ENCODE data around the gene UBQLN2. TPM values are rescaled to one million over a fixed set of nuclear protein-coding genes. Genes with fewer than 3 reads are reported as not detected.
A peak's percentile ranks its signal among the peaks of the same experiment; 100 is the strongest.

The UBQLN2 gene
- total RNA-seq, 1 experiment from 2014 or later: 38.2 TPM

DNA sequence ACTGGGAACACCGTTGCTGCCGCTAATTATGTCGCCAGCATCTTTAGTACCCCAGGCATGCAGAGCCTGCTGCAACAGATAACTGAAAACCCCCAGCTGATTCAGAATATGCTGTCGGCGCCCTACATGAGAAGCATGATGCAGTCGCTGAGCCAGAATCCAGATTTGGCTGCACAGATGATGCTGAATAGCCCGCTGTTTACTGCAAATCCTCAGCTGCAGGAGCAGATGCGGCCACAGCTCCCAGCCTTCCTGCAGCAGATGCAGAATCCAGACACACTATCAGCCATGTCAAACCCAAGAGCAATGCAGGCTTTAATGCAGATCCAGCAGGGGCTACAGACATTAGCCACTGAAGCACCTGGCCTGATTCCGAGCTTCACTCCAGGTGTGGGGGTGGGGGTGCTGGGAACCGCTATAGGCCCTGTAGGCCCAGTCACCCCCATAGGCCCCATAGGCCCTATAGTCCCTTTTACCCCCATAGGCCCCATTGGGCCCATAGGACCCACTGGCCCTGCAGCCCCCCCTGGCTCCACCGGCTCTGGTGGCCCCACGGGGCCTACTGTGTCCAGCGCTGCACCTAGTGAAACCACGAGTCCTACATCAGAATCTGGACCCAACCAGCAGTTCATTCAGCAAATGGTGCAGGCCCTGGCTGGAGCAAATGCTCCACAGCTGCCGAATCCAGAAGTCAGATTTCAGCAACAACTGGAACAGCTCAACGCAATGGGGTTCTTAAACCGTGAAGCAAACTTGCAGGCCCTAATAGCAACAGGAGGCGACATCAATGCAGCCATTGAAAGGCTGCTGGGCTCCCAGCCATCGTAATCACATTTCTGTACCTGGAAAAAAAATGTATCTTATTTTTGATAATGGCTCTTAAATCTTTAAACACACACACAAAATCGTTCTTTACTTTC lies 1.8 kb downstream of the UBQLN2 start:
- no peak for DNase-seq
- Mint-ChIP-seq H3K27me3 (ENCODE audit: unreplicated experiment) (no peaks in the 10 kb centered on the region), H3K36me3 (ENCODE audit: insufficient read depth, unreplicated experiment) (peaks cover 47% of the 10 kb centered on the region), H3K4me3 (ENCODE audit: low read depth, unreplicated experiment) (peak overlapping the region; percentile 67), H3K9me3 (ENCODE audit: low read depth, unreplicated experiment) (no peaks in the 10 kb centered on the region), H3K27ac (ENCODE audit: unreplicated experiment) (peak overlapping the region; percentile 53), H3K4me1 (ENCODE audit: low read depth, unreplicated experiment) (peaks cover 6% of the 10 kb centered on the region)
- intact Hi-C loops (cut with micrococcal nuclease; ENCODE audit: unreplicated experiment): loop anchor here (5.0 kb wide), 1 partner anchor 162 kb away; the partner anchor contains the start of gene NBDY
- CTCF ChIA-PET: no interaction called here
- TF ChIP-seq, protein P1, sequence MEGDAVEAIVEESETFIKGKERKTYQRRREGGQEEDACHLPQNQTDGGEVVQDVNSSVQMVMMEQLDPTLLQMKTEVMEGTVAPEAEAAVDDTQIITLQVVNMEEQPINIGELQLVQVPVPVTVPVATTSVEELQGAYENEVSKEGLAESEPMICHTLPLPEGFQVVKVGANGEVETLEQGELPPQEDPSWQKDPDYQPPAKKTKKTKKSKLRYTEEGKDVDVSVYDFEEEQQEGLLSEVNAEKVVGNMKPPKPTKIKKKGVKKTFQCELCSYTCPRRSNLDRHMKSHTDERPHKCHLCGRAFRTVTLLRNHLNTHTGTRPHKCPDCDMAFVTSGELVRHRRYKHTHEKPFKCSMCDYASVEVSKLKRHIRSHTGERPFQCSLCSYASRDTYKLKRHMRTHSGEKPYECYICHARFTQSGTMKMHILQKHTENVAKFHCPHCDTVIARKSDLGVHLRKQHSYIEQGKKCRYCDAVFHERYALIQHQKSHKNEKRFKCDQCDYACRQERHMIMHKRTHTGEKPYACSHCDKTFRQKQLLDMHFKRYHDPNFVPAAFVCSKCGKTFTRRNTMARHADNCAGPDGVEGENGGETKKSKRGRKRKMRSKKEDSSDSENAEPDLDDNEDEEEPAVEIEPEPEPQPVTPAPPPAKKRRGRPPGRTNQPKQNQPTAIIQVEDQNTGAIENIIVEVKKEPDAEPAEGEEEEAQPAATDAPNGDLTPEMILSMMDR (IDR thresholded peaks at IDR 0.05; ENCODE audit: unreplicated experiment): no peak
- no TSS peak for BruUV-seq (replicated peaks)

GRCh38 chrX:56569378-56570057 lies 6.1 kb downstream of the UBQLN2 start:
- DNase-seq: no peak
- CTCF ChIA-PET: no interaction called here
- Mint-ChIP-seq H3K4me3 (ENCODE audit: low read depth, unreplicated experiment) (no peak overlapping the region), H3K27me3 (ENCODE audit: unreplicated experiment) (no peaks in the 10 kb centered on the region), H3K27ac (ENCODE audit: unreplicated experiment) (no peak overlapping the region), H3K4me1 (ENCODE audit: low read depth, unreplicated experiment) (peaks cover 6% of the 10 kb centered on the region), H3K9me3 (ENCODE audit: low read depth, unreplicated experiment) (no peaks in the 10 kb centered on the region), H3K36me3 (ENCODE audit: insufficient read depth, unreplicated experiment) (peaks cover 30% of the 10 kb centered on the region)
- TF ChIP-seq, protein P1 (IDR thresholded peaks at IDR 0.05; ENCODE audit: unreplicated experiment): no peak
- intact Hi-C loops (cut with micrococcal nuclease; ENCODE audit: unreplicated experiment): no loop called here
- no TSS peak for BruUV-seq (replicated peaks)

DNA sequence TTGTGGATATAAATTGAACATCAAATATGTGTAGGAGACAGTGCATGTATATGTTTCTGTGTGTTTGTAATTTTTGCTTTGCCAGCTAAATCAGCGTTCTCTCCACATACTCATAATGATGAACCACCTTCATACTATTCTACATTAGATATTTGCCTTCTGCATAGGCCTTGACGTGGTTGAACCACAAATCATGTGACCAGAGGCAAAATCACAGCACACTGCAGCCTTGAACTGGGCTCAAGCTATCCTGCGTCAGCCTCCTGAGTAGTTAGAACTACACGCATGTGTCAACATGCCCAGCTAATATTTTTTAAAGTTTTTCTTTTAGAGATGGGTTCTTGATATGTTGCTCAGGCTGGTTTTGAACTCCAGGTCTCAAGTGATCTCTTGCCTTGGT lies 9.5 kb downstream of the UBQLN2 start:
- CTCF ChIA-PET: no interaction called here
- TF ChIP-seq, protein P1 (IDR thresholded peaks at IDR 0.05; ENCODE audit: unreplicated experiment): no peak
- Mint-ChIP-seq H3K27me3 (ENCODE audit: unreplicated experiment) (no peaks in the 10 kb centered on the region), H3K9me3 (ENCODE audit: low read depth, unreplicated experiment) (no peaks in the 10 kb centered on the region), H3K36me3 (ENCODE audit: insufficient read depth, unreplicated experiment) (peaks cover 9% of the 10 kb centered on the region), H3K4me3 (ENCODE audit: low read depth, unreplicated experiment) (no peak overlapping the region), H3K4me1 (ENCODE audit: low read depth, unreplicated experiment) (peaks cover 6% of the 10 kb centered on the region), H3K27ac (ENCODE audit: unreplicated experiment) (no peak overlapping the region)
- no peak for DNase-seq
- intact Hi-C loops (cut with micrococcal nuclease; ENCODE audit: unreplicated experiment): no loop called here
- no TSS peak for BruUV-seq (replicated peaks)

- TF ChIP-seq, protein P1 (IDR thresholded peaks at IDR 0.05; ENCODE audit: unreplicated experiment): no peak
- no peak overlapping the region for H3K4me3 Mint-ChIP-seq (ENCODE audit: low read depth, unreplicated experiment)
- H3K4me1 Mint-ChIP-seq (ENCODE audit: low read depth, unreplicated experiment): no peaks in the 10 kb centered on the region
- no peak overlapping the region for H3K27ac Mint-ChIP-seq (ENCODE audit: unreplicated experiment)
- intact Hi-C loops (cut with micrococcal nuclease; ENCODE audit: unreplicated experiment): no loop called here
- H3K36me3 Mint-ChIP-seq (ENCODE audit: insufficient read depth, unreplicated experiment): no peaks in the 10 kb centered on the region
- no peak for DNase-seq
- H3K27me3 Mint-ChIP-seq (ENCODE audit: unreplicated experiment): no peaks in the 10 kb centered on the region
- BruUV-seq (replicated peaks): no TSS peak
- no peaks in the 10 kb centered on the region for H3K9me3 Mint-ChIP-seq (ENCODE audit: low read depth, unreplicated experiment)
- CTCF ChIA-PET: no interaction called here
Measured at GRCh38 chrX:56574861-56575260, 11.4 kb downstream of the UBQLN2 start.

Data from Calu3 (cell line).